A549 treated with AZD2906 at 1 μM for 4 hours (cell line): ENCODE results near the gene PALM3. TPM values are rescaled to one million over a fixed set of nuclear protein-coding genes. Genes with fewer than 3 reads are reported as not detected.

Source experiments
- total RNA-seq: library from RNA; stranded (reverse); fragments of 200-300 nt; extraction: Qiagen RNA extraction; gene quantifications from 5 replicates; pipeline ENCODE4 v1.2.3, GENCODE V29; 2022

The PALM3 gene
- total RNA-seq = 1.4 to 2.6 TPM (median 2.2 TPM) in 5 replicates

GRCh38 chr19:14061751-14062557 lies at the start of gene PALM3:
PALM3 (minus strand) TSS chr19:14062076; CDS start chr19:14061980, 96 bp downstream.

GRCh38 chr19:14090509-14091080 lies 28.7 kb upstream of the PALM3 start, which contains the start of gene SAMD1:
SAMD1 (minus strand) TSS chr19:14090751.

GRCh38 chr19:14085309-14085995 lies 23.6 kb upstream of the PALM3 start, which contains the start of gene C19orf67:
C19orf67 (minus strand) TSS chr19:14085783; CDS start chr19:14085627, 156 bp downstream.

GRCh38 chr19:14072535-14073260 lies 10.8 kb upstream of the PALM3 start, which contains the start of gene MISP3:
MISP3 (plus strand) TSS chr19:14072786; CDS start chr19:14073310, 524 bp downstream.

GRCh38 chr19:14031719-14032480 lies 30.0 kb downstream of the PALM3 start, which contains the start of gene IL27RA:
IL27RA (plus strand) TSS chr19:14031762; CDS start chr19:14031873, 111 bp downstream.

GRCh38 chr19:14027856-14028450 lies 33.9 kb downstream of the PALM3 start, which contains the start of gene RLN3:
RLN3 (plus strand) TSS chr19:14028148; CDS start chr19:14028205, 57 bp downstream.

GRCh38 chr19:14006085-14006765 lies 55.7 kb downstream of the PALM3 start, which contains the start of gene RFX1:
RFX1 (minus strand) TSS chr19:14006320; CDS start chr19:13993843, 12,477 bp downstream.

Other genes starting within 250 kb of the PALM3 start
- gene NANOS3, start 184.9 kb downstream of the PALM3 start, total RNA-seq = 2.1 to 3.6 TPM (median 2.8 TPM) in 5 replicates
- gene BRME1, start 156.0 kb downstream of the PALM3 start, total RNA-seq = 0.34 to 0.57 TPM (median 0.46 TPM) in 4 of 5 replicates, not detected in the other
- 7.7 to 9.5 TPM (median 9.3 TPM) in 5 replicates for gene CC2D1A, start 155.9 kb downstream of the PALM3 start, total RNA-seq
- gene PODNL1, start 123.7 kb downstream of the PALM3 start, total RNA-seq = 0.65 to 1.6 TPM (median 1.4 TPM) in 5 replicates
- 14.7 to 24.0 TPM (median 20.5 TPM) in 5 replicates for gene DCAF15, start 109.6 kb downstream of the PALM3 start, total RNA-seq
- gene RFX1, start 55.8 kb downstream of the PALM3 start, total RNA-seq = 3.2 to 5.4 TPM (median 4.8 TPM) in 5 replicates
- not detected in 5 replicates for gene RLN3, start 33.9 kb downstream of the PALM3 start, total RNA-seq
- 8.4 to 10.7 TPM (median 9.2 TPM) in 5 replicates for gene IL27RA, start 30.3 kb downstream of the PALM3 start, total RNA-seq
- gene MISP3, start 10.7 kb upstream of the PALM3 start, total RNA-seq = 2.2 to 4.3 TPM (median 3.9 TPM) in 5 replicates
- not detected in 5 replicates for gene C19orf67, start 23.7 kb upstream of the PALM3 start, total RNA-seq
- 32.9 to 42.4 TPM (median 37.0 TPM) in 5 replicates for gene SAMD1, start 28.7 kb upstream of the PALM3 start, total RNA-seq
- 28.7 to 36.9 TPM (median 29.6 TPM) in 5 replicates for gene PRKACA, start 55.7 kb upstream of the PALM3 start, total RNA-seq
- 28.6 to 31.7 TPM (median 30.7 TPM) in 5 replicates for gene ASF1B, start 74.5 kb upstream of the PALM3 start, total RNA-seq
- gene ADGRL1, start 144.1 kb upstream of the PALM3 start, total RNA-seq = 5.6 to 8.8 TPM (median 6.7 TPM) in 5 replicates